HepG2 (cell line): ENCODE data around the gene RIPPLY1. TPM values are rescaled to one million over a fixed set of nuclear protein-coding genes. Genes with fewer than 3 reads are reported as not detected.

Experiments used
- ATAC-seq: fragments of 200-7000 bp; cut with Tn5 transposase; 3 replicates; pipeline ENCODE4 v1.9.1; 2020; ENCODE audit warnings: mild to moderate bottlenecking, moderate library complexity
- BruUV-seq: library from RNA; stranded (reverse); fragments of 400-500 nt; replicated peaks from 2 replicates; lab custom pipeline; 2021; lab: Mats Ljungman, UMichigan
- CTCF ChIA-PET: fragments of 300-600 bp; formaldehyde crosslinking; extraction: SDS; loops from one replicate; lab custom pipeline; 2021; ENCODE audit warnings: low total read pairs, inconsistent platforms, low intra/inter-chr PET ratio; lab: Yijun Ruan, JAX
- POLR2A ChIA-PET: fragments of 350-600 bp; sonication (Branson Sonifier 250); formaldehyde crosslinking; loops from one replicate; lab custom pipeline; 2020; ENCODE audit warnings: antibody characterized with exemption, inconsistent platforms; lab: Yijun Ruan, JAX
- DNase-seq: peaks from one replicate; pipeline ENCODE4 v3.0.0-alpha.2; 2015; ENCODE audit warnings: low spot score
- FAIRE-seq: peaks from 3 replicates; lab custom pipeline; 2011; peaks lifted over from hg19 to GRCh38; lab: Jason Lieb, UNC
- H2AFZ ChIP-seq: one replicate; pipeline ENCODE4 v1.6.1; 2011; ENCODE audit warnings: low read length, inconsistent platforms
- H3K27ac ChIP-seq: fragments of 300-600 bp; 3 replicates; pipeline ENCODE4 v1.8.0; 2011; ENCODE audit warnings: mixed run types, mild to moderate bottlenecking, mixed read lengths, low read length, inconsistent platforms; ENCODE audit not compliant: insufficient read depth; ENCODE audit errors: extremely low read length
- H3K27me3 ChIP-seq, 2 experiments: fragments of 200-600 bp in 1 of 2; 2 replicates in 1 of 2; 3 replicates in 1 of 2; pipeline versions ENCODE4 v1.6.0 to v1.8.0; 2011; ENCODE audit warnings: low read length in 2 of 2, mild to moderate bottlenecking in 2 of 2, moderate library complexity in 2 of 2, inconsistent platforms in 1 of 2; ENCODE audit not compliant: insufficient read depth in 2 of 2, control insufficient read depth in 1 of 2
- H3K36me3 ChIP-seq, 2 experiments: fragments of 200-600 bp in 1 of 2; replicated peaks in 1 of 2; 2 replicates in 1 of 2; 3 replicates in 1 of 2; pipeline versions ENCODE4 v1.5.1 to v1.8.0; 2011; ENCODE audit warnings: low read length in 2 of 2, inconsistent platforms in 1 of 2; ENCODE audit not compliant: insufficient read depth in 2 of 2, control insufficient read depth in 1 of 2
- H3K4me1 ChIP-seq: 2 replicates; pipeline ENCODE4 v1.5.1; 2012; ENCODE audit warnings: low read length, inconsistent platforms; ENCODE audit not compliant: insufficient read depth
- H3K4me2 ChIP-seq: 2 replicates; pipeline ENCODE4 v1.6.0; 2011; ENCODE audit warnings: low read depth, low read length, inconsistent platforms
- H3K4me3 ChIP-seq, 3 experiments: fragments of 200-600 bp in 1 of 3; sonication (generic), shearing (Covaris generic) in 1 of 3; replicated peaks in 1 of 3; 2 replicates each; pipeline ENCODE4 v1.5.1; 2011 to 2016; ENCODE audit warnings: low read length in 3 of 3, inconsistent platforms in 2 of 3, low read depth in 2 of 3, mild to moderate bottlenecking in 2 of 3, control low read depth in 1 of 3, mixed read lengths in 1 of 3; ENCODE audit not compliant: insufficient read depth in 1 of 3
- H3K79me2 ChIP-seq: one replicate; pipeline ENCODE4 v1.6.1; 2011; ENCODE audit warnings: low read length, inconsistent platforms; ENCODE audit not compliant: insufficient read depth
- H3K9ac ChIP-seq: 2 replicates; pipeline ENCODE4 v1.6.0; 2011; ENCODE audit warnings: mild to moderate bottlenecking, low read depth, low read length, inconsistent platforms; ENCODE audit not compliant: insufficient read depth
- H3K9me3 ChIP-seq: 2 replicates; pipeline ENCODE4 v1.5.1; 2012; ENCODE audit warnings: mild to moderate bottlenecking, low read length
- H4K20me1 ChIP-seq: 2 replicates; pipeline ENCODE4 v1.6.0; 2011; ENCODE audit warnings: inconsistent platforms, mild to moderate bottlenecking, low read length, moderate library complexity; ENCODE audit not compliant: insufficient read depth
- BORCS8-MEF2B ChIP-seq: sonication (generic); formaldehyde crosslinking; IDR thresholded peaks from 2 replicates; pipeline ENCODE4 v1.8.0; 2022; ENCODE audit warnings: mild to moderate bottlenecking, missing genetic modification reagents
- BRCA1 ChIP-seq: sonication (generic); formaldehyde crosslinking; IDR thresholded peaks from 2 replicates; pipeline ENCODE4 v1.4.0; 2020; ENCODE audit warnings: missing genetic modification reagents
- BRD4 ChIP-seq: sonication (generic); formaldehyde crosslinking; IDR thresholded peaks from 2 replicates; pipeline ENCODE4 v1.4.0; 2020; ENCODE audit warnings: missing genetic modification reagents
- CBX1 ChIP-seq: IDR thresholded peaks from one replicate; pipeline ENCODE4 v1.6.1; 2016; ENCODE audit warnings: antibody characterized with exemption, low read depth
- ETV5 ChIP-seq: IDR thresholded peaks from 2 replicates; pipeline ENCODE4 v1.6.1; 2018; ENCODE audit warnings: missing biosample characterization, missing genetic modification reagents, inconsistent platforms, borderline replicate concordance
- FOXA1 ChIP-seq, 2 experiments: fragments of 450-650 bp in 1 of 2; sonication (generic) in 1 of 2; formaldehyde crosslinking in 1 of 2; IDR thresholded peaks; 2 replicates each; pipeline versions ENCODE4 v1.4.0 to v1.6.1; 2016 to 2020; ENCODE audit warnings: missing genetic modification reagents in 1 of 2
- HHEX ChIP-seq: IDR thresholded peaks from 2 replicates; pipeline ENCODE4 v1.6.1; 2016; ENCODE audit warnings: control low read depth
- HMG20A ChIP-seq: IDR thresholded peaks from 2 replicates; pipeline ENCODE4 v1.6.1; 2016; ENCODE audit warnings: borderline replicate concordance
- MTERF4 ChIP-seq: sonication (generic); formaldehyde crosslinking; IDR thresholded peaks from 2 replicates; pipeline ENCODE4 v1.8.0; 2023; ENCODE audit warnings: mild to moderate bottlenecking, missing genetic modification reagents
- MTF2 ChIP-seq: sonication (generic); formaldehyde crosslinking; IDR thresholded peaks from 2 replicates; pipeline ENCODE4 v1.5.0; 2020; ENCODE audit warnings: missing genetic modification reagents, borderline replicate concordance
- STAT6 ChIP-seq: sonication (generic); formaldehyde crosslinking; IDR thresholded peaks from 2 replicates; pipeline ENCODE4 v1.4.0; 2020; ENCODE audit warnings: missing genetic modification reagents, mild to moderate bottlenecking, borderline replicate concordance
- TMF1 ChIP-seq: sonication (generic); formaldehyde crosslinking; IDR thresholded peaks from 2 replicates; pipeline ENCODE4 v1.8.1; 2022; ENCODE audit warnings: low read depth, missing genetic modification reagents
- TRAFD1 ChIP-seq: sonication (generic); formaldehyde crosslinking; IDR thresholded peaks from 2 replicates; pipeline ENCODE4 v1.5.1; 2020; ENCODE audit warnings: missing genetic modification reagents, mild to moderate bottlenecking, borderline replicate concordance
- U2AF1 ChIP-seq: fragments of 200-400 bp; formaldehyde crosslinking; optimal IDR thresholded peaks from 2 replicates; pipeline ENCODE3; 2017; ENCODE audit warnings: mild to moderate bottlenecking, low read depth, low read length
- ZBTB10 ChIP-seq: sonication (generic); formaldehyde crosslinking; IDR thresholded peaks from 2 replicates; pipeline ENCODE4 v1.4.0; 2020; ENCODE audit warnings: missing genetic modification reagents, borderline replicate concordance
- WGBS: methylation state at CpG from one replicate; pipeline ENCODE4 v1.1.6; 2017; ENCODE audit warnings: low lambda C conversion rate; 5-methylcytosine and 5-hydroxymethylcytosine counted together
- in situ Hi-C: cut with HindIII; loops from 2 replicates; pipeline ENCODE4 v1.10.0; 2017; ENCODE audit warnings: low pct_unique_long_range_greater_than_20kb; ENCODE audit not compliant: extremely low pct_ligation_motif_present
- intact Hi-C: fragments of 100-400 bp; cut with micrococcal nuclease; formaldehyde crosslinking; loops from one replicate; pipeline ENCODE4 v1.10.0; 2022; ENCODE audit not compliant: unreplicated experiment
- polyA plus RNA-seq, 8 experiments: library from polyadenylated mRNA; depleted of rRNA in 3 of 8; stranded (reverse) in 7 of 8; unstranded in 1 of 8; fragments of >200 nt; fragmentation: Illumina TruSeq in 4 of 8; extraction: Trizol in 4 of 8; gene quantifications; 2 replicates each; pipeline versions ENCODE4 v1.2.1 to v1.2.3, GENCODE V29; 2011 to 2016; ENCODE audit warnings: low read depth in 4 of 8, missing spikeins in 1 of 8, mixed read lengths in 1 of 8; ENCODE audit not compliant: insufficient read depth in 1 of 8
- total RNA-seq, 5 experiments: library from RNA; depleted of rRNA; stranded (reverse); fragments of >200 nt; fragmentation: Illumina TruSeq; extraction: Trizol; gene quantifications; 2 replicates each; pipeline ENCODE4 v1.2.3, GENCODE V29; 2016; ENCODE audit warnings: low read depth in 1 of 5

Gene RIPPLY1
- total and polyA plus RNA-seq, 2 of the 13 experiments (the other 11 are each of a cell fraction or from before 2014, with no cell fraction given) = 0.41 to 0.49 TPM

GRCh38 chrX:106939566-106939965 is 36.4 kb upstream of the RIPPLY1 start:
- 87% methylated on average over 3 of the region's 3 CpGs for WGBS
- no peak overlapping the region for H3K4me2 ChIP-seq
- no peak overlapping the region for H3K9ac ChIP-seq
- no peaks in the 10 kb centered on the region for H4K20me1 ChIP-seq
- TF ChIP-seq FOXA1 (IDR thresholded peaks at IDR 0.05) = no peak
- TF ChIP-seq FOXA1 (CRISPR knock-in tag; IDR thresholded peaks at IDR 0.05) = no peak
- no peak for TF ChIP-seq MTERF4 (CRISPR knock-in tag)
- no peak for TF ChIP-seq HMG20A (CRISPR knock-in tag)
- no peak for TF ChIP-seq STAT6 (CRISPR knock-in tag)
- TF ChIP-seq BRD4 (CRISPR knock-in tag) = no peak
- no peak for TF ChIP-seq ETV5 (CRISPR knock-in tag)
- TF ChIP-seq HHEX (CRISPR knock-in tag) = no peak
- no peak for TF ChIP-seq BRCA1 (CRISPR knock-in tag)
- TF ChIP-seq BORCS8-MEF2B (CRISPR knock-in tag) = no peak
- no peak for TF ChIP-seq CBX1
- no peak for TF ChIP-seq ZBTB10 (CRISPR knock-in tag)
- no peak for TF ChIP-seq TMF1 (CRISPR knock-in tag)
- no peak for TF ChIP-seq U2AF1
- no peak for TF ChIP-seq TRAFD1 (CRISPR knock-in tag)
- TF ChIP-seq MTF2 (CRISPR knock-in tag) = no peak
- no peaks in the 10 kb centered on the region for H3K79me2 ChIP-seq
- H2AFZ ChIP-seq = no peak overlapping the region
- ChIA-PET POLR2A (no interaction called here), CTCF (no interaction called here)
- in situ Hi-C loops = no loop called here
- H3K36me3 ChIP-seq = 0 out of 5 replicates have a peak, but pooled peaks cover 0 to 7% of the 10 kb centered on the region in 2 experiments
- H3K9me3 ChIP-seq = no peaks in the 10 kb centered on the region
- no peak overlapping the region for H3K4me3 ChIP-seq
- ATAC-seq = no peak
- DNase-seq = no peak
- FAIRE-seq = no peak
- no peaks in the 10 kb centered on the region; the same call in 1 of the 2 replicates for H3K4me1 ChIP-seq
- no peaks in the 10 kb centered on the region for H3K27me3 ChIP-seq
- H3K27ac ChIP-seq = no peak overlapping the region
- no TSS peak for BruUV-seq
- intact Hi-C loops = no loop called here
